Measurements from ENCODE around the gene FHIT.

Gene FHIT

DNA sequence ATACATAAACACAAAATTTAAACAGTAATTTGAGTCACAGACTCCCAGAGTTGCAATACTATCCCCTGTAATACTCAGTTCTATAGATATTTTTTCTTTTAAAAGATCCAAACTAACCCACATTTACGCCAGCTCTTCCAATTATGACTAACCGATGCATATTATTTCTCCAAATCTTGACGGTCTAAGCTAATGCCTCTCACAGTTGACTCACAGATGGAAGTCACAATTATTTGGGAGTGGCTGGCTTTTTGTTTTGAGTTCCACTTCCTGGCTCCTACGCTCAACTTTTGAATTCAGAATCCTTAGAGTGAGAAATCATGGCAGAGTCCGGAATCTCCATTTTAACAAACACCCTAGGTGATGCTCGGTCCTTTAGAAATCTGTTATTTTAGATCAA is 749.9 kb downstream of the FHIT start:
- TF ChIP-seq CTCF (IDR thresholded peaks at IDR 0.05; ENCODE audit: low read depth, low read length): no peak

DNA sequence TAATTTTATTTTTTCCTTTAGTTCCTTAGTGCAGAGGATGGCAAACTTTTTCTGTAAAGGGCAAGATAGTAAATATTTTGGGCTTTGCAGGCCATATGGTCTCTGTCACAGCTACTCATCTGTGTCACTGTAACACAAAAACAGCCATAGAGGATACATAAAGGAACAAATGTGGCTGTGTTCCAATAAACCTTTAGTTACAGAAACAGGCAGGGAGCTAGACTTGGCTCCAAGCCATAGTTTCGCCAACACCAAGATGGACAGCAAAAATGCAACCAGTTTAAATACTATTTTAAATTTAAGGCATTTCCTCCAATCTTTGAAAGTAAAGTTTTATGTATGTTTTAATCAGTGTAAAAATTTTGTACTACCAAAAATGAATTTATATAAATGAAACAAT is 753.4 kb downstream of the FHIT start:
- TF ChIP-seq CTCF (IDR thresholded peaks at IDR 0.05; ENCODE audit: low read depth, low read length): no peak

More for the DNA sequence above, 749.9 kb downstream of the FHIT start:
- no peak overlapping the region for H3K4me3 ChIP-seq (ENCODE audit: low read depth, low read length)

DNA sequence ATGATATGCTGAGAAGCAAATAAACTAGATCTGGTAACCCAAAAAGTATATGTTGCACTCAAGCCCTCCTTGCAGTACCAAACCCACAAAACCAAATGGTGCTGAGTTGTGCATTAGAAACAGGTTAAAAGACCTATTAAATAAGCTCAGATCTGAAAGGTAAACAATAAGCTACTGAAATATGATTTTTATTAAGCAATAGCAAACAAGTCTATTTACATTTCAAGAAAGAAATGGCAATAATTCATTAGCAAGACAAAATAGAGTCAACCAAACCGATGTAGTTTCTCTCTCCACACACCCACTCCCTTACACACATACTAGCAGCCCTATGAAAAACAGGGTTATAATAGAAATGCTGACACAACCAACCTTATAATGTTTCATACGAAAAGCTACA is 760.3 kb downstream of the FHIT start:
- TF ChIP-seq CTCF (IDR thresholded peaks at IDR 0.05; ENCODE audit: low read depth, low read length): no peak
- no peak overlapping the region for H3K4me3 ChIP-seq (ENCODE audit: low read depth, low read length)

More for the DNA sequence above, 753.4 kb downstream of the FHIT start:
- H3K4me3 ChIP-seq (ENCODE audit: low read depth, low read length): no peak overlapping the region

- TF ChIP-seq CTCF (IDR thresholded peaks at IDR 0.05; ENCODE audit: low read depth, low read length): no peak
- H3K4me3 ChIP-seq (ENCODE audit: low read depth, low read length): no peak overlapping the region
Measured at GRCh38 chr3:60475096-60475495, 776.2 kb downstream of the FHIT start.

- no peak for TF ChIP-seq CTCF (IDR thresholded peaks at IDR 0.05; ENCODE audit: low read depth, low read length)
- no peak overlapping the region for H3K4me3 ChIP-seq (ENCODE audit: low read depth, low read length)
Measured at GRCh38 chr3:60469481-60469880, 781.8 kb downstream of the FHIT start.

- no peak for TF ChIP-seq CTCF (IDR thresholded peaks at IDR 0.05; ENCODE audit: low read depth, low read length)
- no peak overlapping the region for H3K4me3 ChIP-seq (ENCODE audit: low read depth, low read length)
Measured at GRCh38 chr3:60463685-60464084, 787.6 kb downstream of the FHIT start.

- no peak for TF ChIP-seq CTCF (IDR thresholded peaks at IDR 0.05; ENCODE audit: low read depth, low read length)
- no peak overlapping the region for H3K4me3 ChIP-seq (ENCODE audit: low read depth, low read length)
Measured at GRCh38 chr3:60461267-60461666, 790.0 kb downstream of the FHIT start.
